B cell (primary cell): ENCODE measurements around the gene ACSF2.

ENCODE experiments used
- CTCF ChIP-seq: fragments of 200-600 bp; IDR thresholded peaks from one replicate; pipeline ENCODE4 v1.8.0; 2022; ENCODE audit warnings: antibody characterized with exemption, mild to moderate bottlenecking
- EZH2 ChIP-seq: IDR thresholded peaks from 2 replicates; pipeline ENCODE4 v1.6.1; 2012; ENCODE audit warnings: borderline replicate concordance, low read depth, mild to moderate bottlenecking, moderate library complexity, low read length; ENCODE audit not compliant: insufficient read depth, poor library complexity, severe bottlenecking

- TF ChIP-seq CTCF = no peak
- TF ChIP-seq EZH2 = no peak
Measured at GRCh38 chr17:50484386-50485155, 58.6 kb downstream of the ACSF2 start.
